Frontal cortex (tissue), 4 donors: ENCODE results near the gene PATZ1. TPM values are rescaled to one million over a fixed set of nuclear protein-coding genes. Genes with fewer than 3 reads are reported as not detected.
"Not testable (repeated sequence)": the region's sequence is repeated elsewhere in the genome, so short reads cannot be mapped to it uniquely, and the experiment has no call there.

Experiments used
- DNase-seq, 2 donors: peaks; one replicate each; pipeline ENCODE4 v3.0.0; 2012; ENCODE audit warnings: low spot score in 2 of 2
- FAIRE-seq: peaks from 2 replicates; lab custom pipeline; 2012; peaks lifted over from hg19 to GRCh38; lab: Jason Lieb, UNC
- total RNA-seq: library from RNA; depleted of rRNA; stranded (reverse); fragments of >200 nt; gene quantifications from one replicate; pipeline ENCODE4 v1.2.3, GENCODE V29; 2014
- donor health status: control.
- donor health status: control.
- donor health status: control.

Gene PATZ1
- total RNA-seq, 1 donor from 2014 or later = 24.1 TPM

DNA sequence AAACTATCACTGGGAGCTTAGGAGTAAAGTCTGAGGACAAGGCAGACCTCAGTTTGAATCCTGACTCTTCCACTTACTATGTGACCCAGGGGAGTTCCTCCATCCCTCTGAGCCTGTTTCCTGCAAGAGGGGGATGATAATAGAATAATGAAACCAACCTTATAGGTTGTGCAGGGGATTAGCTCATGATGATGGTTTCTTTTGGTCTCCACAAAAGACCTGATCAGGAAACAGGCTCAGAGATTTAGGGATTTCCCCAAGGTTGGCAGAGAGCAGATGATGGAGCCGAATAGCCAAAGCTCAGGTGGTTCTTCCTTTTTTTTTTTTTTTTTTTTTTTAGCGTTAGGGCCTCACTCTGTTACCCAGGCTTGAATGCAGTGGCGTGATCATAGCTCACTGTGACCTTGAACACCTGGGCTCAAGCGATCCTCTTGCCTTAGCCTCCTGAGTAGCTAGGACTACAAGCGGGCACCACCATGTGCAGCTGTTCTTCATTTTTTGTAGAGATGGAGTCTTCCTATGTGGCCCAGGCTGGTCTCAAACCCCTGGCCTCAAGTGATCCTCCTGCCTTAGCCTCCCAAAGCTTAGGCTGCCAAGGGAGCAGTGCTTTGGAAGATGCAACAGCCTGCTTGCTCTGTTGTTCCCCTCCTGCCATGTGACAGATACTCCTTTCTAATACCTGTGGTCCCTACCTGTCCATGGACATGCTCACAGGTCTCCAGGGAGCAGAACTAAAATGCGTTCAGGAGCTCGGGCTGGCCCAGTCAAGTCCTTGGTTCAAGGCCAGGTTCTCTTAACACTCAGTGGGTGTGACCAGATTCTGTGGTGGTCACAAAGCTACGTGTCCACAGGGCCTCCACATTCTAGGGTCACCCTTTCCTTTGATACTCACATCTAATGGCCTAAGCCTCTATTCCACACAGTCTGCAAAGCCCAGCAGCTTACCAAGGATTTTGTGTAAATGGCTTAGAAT, 22.3 kb downstream of the PATZ1 start:
- DNase-seq = no peak
- no peak for FAIRE-seq

DNA sequence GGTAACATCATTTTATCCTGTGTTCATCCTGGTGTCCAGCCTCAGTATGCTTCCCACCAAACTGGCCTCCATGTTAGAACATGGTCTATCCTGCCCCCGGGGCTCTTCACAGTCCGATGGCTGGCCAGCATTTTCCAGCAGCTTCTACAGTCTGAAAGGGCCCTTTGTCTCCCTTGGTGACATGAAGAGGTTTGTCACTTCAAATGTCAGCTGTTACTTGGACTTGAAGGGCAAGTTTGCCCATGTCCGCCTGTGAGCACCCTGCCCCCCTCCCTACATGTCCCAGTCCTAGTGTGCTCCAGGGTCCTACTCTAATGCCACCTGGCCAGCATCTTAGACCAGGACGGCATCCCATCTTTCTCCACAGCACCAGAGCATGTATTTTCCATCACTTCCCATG, 24.7 kb downstream of the PATZ1 start:
- no peak for DNase-seq
- no peak for FAIRE-seq

DNA sequence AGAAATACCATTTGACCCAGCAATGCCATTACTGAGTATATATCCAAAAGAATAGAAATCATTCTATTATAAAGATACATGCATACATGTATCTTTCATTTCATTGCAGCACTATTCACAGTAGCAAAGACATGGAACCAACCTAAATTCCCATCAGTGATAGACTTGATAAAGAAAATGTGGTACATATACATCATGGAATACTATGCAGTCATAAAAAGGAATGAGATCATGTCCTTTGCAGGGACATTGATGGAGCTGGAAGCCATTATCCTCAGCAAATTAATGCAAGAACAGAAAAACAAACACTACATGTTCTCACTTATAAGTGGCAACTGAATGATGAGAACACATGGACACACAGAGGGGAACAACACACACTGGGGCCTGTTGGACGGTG, 31.9 kb downstream of the PATZ1 start:
- not testable (repeated sequence) for FAIRE-seq, DNase-seq

DNA sequence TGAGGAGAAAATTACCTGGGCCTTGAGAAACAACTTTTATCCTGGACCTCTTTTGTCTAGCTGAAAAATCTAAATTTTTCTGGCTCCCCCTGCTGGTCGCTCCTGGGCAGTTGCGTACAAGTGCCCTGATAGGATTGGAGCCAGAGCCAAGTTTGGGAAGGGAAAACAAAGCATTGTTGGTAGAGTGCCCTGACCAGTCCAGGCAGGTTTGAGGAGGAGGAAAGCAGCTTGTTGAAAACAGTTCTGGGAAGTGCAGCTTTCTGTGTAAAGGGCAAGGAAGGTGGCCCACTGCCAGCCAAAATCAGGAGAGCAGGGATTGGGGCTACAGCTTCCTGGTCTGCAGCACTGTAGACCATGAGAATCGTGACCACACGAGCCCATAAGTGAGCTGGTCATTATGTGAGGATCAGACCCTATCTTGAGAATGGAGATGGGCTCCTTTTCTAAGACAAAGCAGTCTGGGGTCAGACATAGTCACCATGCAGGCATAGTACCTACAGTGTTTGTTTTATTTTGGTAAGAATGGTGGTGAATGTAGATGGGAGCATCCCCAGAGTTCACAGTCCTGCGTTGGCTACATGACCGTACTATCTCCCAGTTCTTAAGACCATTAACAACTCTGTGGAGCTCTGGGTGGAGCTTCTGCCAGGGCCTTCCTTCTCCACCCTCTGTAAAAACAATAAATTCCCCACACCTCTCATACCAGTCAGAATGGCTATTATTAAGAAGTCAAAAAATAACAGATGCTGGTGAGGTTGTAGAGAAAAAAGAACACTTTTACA, 32.6 kb downstream of the PATZ1 start:
- DNase-seq (peak; percentile 37 to 73), FAIRE-seq (no peak)

DNA sequence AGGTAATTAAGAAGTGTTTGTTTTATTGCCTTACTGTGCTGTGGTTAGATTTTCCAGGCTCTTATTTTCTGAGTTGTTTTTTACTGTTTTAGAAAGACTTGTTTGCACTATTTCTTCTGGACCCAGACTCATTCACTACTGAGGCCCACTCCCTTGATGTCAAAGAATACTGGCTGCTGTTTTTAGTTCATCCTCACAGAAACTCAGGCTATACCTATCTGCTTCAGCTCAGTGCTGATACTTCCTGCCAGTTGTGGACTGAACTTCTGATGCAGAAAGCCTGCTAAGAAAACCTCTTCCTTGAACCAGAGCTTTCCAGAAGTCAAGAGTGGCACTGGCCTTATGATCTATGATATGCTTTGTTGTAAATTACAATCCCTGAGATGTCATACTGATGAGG, 38.0 kb downstream of the PATZ1 start:
- DNase-seq = no peak
- FAIRE-seq = no peak

DNA sequence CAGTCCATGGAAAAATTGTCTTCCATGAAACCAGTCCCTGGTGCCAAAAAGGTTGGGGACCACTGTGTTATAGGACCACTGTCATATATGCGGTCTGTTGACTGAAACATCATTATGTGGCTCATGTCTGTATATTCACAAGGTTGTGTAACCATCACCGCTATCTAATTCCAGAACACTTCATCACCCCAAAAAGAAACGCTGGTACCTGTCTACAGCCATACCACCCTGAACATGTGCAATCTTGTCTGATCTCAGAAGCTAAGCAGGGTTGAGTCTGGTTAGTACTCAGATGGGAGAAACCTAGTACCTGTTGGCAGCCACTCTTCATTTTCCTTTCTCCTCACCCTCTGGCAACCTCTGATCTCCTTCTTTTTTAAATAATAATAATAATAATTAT, 41.0 kb downstream of the PATZ1 start:
- FAIRE-seq = no peak

DNA sequence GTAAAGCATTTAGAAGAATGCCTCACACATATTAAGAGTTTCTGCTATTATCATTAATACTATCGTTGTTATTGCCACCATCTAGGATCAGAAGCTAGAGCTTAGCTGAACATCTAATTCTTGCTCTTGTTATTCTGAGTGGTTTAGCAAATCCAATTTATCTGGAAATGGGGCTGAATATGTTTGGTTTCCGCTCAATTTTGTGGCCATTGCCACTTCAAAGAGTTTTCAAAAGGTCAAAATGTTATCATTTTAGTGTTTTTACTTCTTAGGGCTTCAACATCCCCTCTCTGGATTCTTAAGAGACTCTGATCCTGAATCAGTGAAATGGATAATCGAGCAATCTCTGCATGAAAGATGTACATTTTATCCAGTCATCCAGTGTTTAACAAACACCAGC, 43.6 kb downstream of the PATZ1 start:
- DNase-seq (no peak), FAIRE-seq (no peak)

More for the DNA sequence above, 41.0 kb downstream of the PATZ1 start:
- no peak for DNase-seq

DNA sequence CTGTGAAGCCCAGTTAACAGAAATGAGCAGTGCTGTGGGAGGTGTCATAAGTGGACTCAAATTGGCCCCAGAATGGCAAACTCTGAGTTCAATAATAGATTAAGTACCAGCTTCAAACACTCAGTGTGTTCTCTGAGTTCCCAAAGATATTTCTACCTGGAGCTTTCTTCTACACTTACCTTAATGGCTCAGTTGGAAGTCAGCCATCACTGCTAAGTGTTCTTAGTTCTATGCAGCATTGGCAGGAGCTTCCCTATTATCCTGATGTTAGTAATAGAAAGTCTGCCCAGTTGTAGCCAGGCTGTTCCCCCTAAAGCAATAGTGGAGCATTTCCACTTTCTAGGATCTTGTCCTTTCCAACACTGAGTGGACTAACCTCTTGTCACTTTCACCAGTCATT, 44.1 kb downstream of the PATZ1 start:
- no peak for DNase-seq
- no peak for FAIRE-seq

DNA sequence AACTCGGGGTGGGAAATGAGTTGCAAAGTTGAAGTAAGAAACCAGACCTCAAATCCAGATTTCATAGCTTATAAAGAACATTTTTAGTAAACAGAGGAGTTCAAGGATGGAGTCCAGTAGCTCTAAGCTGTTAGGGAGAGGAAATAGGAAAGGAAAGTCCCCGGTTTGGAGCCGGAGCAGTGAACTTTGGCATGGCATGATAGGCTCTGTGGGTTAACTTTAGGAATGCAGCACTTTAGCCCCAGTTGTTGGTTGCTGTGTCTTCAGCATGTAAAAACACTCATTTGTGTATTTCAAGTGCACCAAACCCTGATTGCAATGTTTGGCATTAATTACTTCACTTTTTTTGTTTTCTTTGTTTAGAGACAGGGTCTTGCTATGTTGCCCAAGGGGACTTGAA, 45.2 kb downstream of the PATZ1 start:
- FAIRE-seq (no peak), DNase-seq (no peak)

DNA sequence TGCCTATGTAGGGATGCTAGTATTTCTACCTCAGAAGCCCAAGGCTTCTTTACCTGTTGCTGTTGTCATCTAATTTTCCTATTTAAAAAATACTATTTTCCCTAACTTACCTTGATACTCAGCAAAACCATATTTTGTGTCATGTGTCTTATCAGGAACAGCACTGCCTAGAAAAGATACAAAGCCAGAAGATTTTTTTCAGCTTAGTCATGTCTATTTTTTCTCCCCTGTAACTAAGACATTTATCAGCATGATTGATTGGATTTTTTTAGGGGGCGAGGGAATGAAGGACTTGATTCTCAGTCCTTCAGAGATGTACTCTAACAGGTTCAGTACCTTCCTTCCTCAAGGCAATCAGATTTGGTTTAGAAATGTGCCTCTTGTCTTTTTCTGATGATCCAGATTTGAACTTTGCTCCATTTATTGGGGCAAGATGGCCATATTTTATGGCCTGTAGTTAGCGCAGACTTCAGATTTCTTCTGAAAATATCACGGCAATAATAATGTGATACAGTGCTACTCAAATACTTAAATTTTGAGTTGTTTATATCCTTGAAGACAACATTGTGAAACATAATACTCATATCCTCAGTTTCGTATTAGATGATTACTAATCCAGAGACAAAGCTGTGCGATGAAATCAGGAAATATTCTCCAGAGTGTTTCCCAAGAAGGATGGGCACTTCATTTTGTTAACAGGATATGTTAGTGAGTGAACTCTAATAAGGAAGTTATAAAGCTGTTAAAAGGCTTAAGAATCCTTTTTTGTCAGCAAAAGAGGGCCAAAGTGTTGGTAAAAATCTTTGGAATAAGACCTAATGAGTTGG, 50.1 kb downstream of the PATZ1 start:
- DNase-seq = no peak
- no peak for FAIRE-seq

DNA sequence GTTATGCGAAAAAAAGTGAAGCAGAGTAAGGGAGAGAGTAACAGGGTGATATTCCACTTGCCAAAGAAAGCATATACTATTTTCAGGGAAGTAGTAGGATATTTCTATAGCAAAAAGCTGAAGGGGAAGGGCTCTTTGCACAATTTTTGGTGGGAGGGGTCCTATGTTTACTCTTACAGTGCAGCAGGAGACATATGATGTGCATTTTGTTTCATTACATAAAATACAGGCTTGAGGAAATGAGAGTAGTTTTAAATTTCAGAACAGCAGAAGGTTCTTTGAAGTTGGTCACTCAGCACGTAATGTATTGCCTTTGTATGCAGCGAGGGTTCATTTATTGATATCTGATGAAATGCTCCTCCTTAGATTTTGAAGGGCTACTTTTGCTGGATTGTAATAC, 50.8 kb downstream of the PATZ1 start:
- FAIRE-seq (no peak), DNase-seq (no peak)

DNA sequence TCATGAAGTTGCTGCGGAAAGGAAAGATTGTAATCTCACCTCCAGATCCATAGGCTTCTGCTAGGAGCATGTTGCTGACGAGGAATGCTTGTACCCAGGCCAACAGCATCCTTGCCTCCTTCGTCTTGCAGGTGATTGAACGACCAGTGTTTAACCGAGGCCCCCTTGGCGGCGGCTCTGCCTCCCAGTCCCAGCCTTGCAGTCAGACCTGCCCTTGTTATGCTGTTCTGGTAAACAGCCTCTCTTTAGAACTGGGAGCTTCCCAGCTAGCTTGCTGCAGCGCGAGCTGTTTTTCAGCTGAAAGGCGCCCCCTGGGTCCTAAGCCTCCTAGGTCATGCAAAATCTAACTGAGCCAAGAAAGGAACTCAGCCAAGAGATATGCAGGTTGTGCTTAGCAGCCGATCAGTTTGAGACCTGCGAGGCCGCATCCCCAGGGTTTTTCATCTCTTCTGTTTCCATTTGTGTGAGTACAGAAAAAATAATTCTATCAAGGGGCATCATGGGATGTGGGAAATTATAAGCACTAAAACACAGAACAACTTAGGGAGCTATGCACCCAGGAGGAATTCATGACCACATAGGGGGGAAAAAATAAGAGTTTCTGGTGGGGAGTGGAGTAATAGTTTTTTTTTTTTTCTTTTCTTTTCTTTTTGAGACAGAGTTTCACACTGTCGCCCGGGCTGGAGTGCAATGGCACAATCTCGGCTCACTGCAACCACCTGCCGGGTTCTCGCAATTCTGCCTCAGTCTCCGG, 53.7 kb downstream of the PATZ1 start, which contains the start of gene PIK3IP1:
Gene PIK3IP1, minus strand, starts transcription at position 253 of the 754 bp plus-strand sequence. Its CDS starts 144 bp downstream, at position 109.
- DNase-seq (peak; percentile 73 to 78), FAIRE-seq (no peak)

DNA sequence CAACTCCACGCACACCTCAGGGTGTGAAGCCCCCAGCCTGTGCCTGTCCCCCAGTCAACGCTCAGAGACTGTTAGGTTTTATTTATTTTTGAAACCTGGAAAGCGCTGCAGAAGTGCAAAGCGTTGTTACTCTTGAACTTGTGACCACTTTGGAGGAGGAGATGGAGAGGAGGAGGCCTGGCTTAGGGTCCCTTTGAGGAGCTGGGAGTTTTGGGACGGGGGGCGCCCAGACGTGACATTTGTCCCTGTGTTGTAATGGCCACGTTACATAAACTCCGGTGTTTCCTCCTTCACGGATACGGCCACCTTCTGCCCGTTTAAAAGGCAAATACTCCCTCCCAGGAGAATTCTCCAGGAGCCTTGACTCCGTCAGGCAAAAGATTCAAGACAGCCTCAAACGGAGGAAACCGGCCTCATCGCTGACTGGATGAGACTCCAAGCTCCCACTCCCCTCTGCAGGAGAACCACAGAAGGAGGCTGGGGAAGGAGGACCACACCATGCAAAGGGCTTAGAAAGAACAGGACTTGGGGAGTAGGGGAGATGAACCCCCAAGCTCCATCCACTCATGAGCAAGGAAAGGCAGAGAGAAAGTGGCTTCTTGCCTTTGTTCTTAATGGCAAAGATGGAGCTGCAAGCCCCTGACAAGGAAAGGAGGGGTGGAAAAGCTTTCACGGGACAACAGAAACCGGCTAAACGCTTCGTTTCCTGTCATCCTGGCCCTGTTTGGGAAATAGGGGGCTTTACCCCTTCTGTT, 54.5 kb downstream of the PATZ1 start:
- DNase-seq (no peak), FAIRE-seq (no peak)

DNA sequence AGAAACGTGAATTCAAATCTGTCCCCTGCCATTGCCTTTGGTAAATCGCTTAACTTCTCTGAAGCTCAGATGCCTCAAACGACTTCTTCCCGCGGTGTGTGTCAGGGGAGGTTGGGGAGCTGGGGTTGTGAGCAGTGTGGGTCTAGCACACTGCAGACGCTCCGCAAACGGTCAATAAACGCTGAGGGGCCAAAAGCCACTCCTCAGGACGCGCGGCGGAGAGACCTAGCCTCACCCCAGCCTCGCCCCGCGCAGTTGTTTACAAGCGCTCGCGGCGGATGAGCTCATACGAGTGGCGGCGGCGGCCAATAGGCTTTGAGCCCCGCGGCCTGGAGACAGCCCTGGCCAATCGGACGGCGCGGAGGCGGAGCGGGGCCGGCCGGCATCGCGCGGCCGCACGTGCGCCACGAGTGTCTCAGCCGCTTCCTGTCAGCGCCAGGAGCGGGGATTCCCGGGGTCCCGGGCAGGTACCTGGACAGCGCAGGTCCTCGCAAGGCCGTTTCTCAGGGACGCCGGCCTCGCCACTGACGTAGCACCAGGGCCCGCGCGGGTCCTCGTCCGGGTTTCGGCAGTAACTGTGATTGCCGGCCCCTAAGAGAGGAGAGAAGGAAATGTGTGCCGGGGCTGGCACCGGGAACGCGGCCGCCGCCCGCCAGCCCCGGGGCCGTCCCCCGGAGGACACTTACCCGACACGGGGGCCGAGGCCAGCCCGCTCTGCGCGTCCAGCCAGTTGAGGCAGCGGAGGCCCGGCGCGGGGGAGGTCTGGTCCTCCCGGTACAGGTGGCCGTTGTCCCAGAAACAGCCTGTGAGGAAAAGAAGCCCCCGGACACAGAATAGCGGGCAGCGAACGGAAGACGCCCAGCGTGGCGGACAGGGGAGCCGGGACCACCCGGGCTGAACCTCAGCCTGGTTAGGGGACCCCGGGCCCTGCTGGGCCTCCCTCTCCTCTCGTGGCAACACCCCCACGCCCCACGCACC, 55.4 kb downstream of the PATZ1 start:
- DNase-seq (peak; percentile 87 to 94), FAIRE-seq (no peak)

DNA sequence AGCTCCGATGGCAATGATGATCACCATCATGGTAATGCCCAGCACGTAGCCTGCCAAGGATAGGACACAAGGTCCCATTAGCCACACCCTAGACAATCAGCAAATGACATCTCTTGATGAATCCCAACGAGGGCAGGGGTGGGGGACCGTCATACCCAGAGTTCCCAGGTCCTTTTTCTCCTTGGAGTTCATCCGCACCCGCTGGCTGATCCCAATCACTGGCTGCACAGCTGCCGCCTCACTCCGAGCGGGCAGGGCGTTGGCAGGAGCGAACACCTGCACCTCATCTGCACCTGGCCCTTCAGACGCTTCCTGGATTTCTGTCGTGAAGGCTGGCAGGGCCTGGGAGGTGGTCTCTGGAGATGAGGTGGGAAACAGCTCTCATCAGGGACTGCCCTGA, 56.8 kb downstream of the PATZ1 start:
- DNase-seq (no peak), FAIRE-seq (no peak)

DNA sequence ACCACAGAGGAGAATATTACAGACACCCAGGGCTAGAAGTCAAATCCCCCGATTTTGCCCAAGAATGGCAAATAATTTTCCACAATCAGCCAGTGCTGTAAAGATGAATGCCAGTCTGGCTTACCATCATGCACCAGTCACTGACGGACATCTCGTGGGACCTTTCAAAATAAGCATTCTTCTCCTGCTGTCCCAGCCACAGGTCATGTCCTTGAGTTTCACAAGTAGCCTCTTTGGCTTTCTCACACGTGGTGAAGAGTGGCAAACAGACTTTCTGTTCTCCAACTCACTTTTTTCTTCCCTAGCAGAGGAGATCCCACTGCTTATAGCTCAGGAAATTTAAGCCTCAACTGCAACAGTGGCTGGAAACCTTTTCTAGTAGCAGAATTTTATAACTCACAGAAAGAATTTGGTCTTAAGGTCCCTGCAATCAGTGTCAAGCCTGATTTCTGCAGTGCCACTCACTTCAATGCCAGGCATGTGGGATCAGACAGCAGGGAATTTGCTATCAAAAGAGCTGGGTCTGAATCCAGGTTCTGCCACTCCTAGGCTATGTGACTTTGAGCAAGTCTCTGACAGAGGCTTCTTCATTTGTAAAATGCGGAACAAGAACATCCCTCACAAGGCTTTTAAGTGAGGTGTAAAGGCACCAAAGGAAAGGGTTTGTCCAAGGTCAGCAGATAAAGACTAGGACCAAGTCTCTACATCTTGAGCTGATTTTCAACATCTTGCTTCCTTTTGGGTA, 57.5 kb downstream of the PATZ1 start:
- no peak for FAIRE-seq

More for the DNA sequence above, 57.5 kb downstream of the PATZ1 start:
- DNase-seq = no peak
